GM10266 (cell line): ENCODE results near the gene YBEY.

Experiments
- DNase-seq: peaks from one replicate; pipeline ENCODE4 v3.0.0; 2012; ENCODE audit errors: extremely low spot score
- TF ChIP-seq, protein P1 (sequence below): IDR thresholded peaks from 2 replicates; pipeline ENCODE4 v1.5.1; 2012; ENCODE audit warnings: mild to moderate bottlenecking, low read depth; ENCODE audit not compliant: control insufficient read depth, insufficient read depth; ENCODE audit errors: missing control alignments

The YBEY gene

DNA sequence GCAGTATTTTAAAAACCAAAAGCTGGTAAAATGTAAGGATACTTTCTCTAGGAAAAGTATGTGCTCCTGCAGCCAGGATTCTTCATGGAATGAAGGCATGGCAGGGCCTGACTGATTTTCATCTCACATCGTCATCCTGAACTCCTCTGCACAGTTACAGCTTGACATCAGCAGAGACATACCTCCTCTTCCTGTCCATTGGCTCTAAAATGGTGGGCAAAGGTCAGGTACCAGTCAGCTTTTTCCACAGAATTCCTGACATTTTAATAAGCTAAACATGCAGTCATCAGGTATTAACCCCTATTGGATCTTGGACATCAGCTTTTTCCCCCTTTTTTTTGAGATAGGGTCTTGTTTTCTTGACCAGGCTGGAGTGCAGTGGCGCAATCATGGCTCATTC lies 43.7 kb downstream of the YBEY start:
- DNase-seq = no peak
- TF ChIP-seq, protein P1, sequence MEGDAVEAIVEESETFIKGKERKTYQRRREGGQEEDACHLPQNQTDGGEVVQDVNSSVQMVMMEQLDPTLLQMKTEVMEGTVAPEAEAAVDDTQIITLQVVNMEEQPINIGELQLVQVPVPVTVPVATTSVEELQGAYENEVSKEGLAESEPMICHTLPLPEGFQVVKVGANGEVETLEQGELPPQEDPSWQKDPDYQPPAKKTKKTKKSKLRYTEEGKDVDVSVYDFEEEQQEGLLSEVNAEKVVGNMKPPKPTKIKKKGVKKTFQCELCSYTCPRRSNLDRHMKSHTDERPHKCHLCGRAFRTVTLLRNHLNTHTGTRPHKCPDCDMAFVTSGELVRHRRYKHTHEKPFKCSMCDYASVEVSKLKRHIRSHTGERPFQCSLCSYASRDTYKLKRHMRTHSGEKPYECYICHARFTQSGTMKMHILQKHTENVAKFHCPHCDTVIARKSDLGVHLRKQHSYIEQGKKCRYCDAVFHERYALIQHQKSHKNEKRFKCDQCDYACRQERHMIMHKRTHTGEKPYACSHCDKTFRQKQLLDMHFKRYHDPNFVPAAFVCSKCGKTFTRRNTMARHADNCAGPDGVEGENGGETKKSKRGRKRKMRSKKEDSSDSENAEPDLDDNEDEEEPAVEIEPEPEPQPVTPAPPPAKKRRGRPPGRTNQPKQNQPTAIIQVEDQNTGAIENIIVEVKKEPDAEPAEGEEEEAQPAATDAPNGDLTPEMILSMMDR = no peak

GRCh38 chr21:46334351-46335140 lies 48.4 kb downstream of the YBEY start:
- TF ChIP-seq, protein P1 = no peak
- DNase-seq = no peak

- TF ChIP-seq, protein P1 = no peak
- no peak for DNase-seq
Observed at GRCh38 chr21:46336603-46337002, 50.5 kb downstream of the YBEY start.

- TF ChIP-seq, protein P1 = no peak
- DNase-seq = no peak
Observed at GRCh38 chr21:46340998-46341397, 54.9 kb downstream of the YBEY start.

GRCh38 chr21:46344219-46344915 lies 58.2 kb downstream of the YBEY start:
- TF ChIP-seq, protein P1 = no peak
- DNase-seq = no peak

DNA sequence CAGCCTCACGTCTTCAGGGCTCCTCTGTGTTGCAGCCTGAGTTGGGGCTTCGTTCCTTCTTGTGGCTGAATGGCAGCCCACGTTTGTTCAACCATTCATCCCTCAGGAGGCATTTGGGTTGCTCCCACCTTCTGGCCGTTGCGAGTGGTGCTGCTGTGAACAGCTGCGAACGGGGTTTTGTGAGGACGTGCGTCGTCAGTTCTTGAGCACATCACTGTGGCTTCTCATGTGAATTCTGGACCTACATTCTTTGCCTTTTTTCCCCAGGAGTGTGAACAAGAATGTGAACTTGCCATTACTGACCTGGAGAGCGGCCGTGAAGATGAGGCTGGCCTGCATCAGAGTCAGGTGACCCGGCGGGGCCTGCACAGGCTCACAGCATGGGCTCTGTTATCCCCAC lies 59.7 kb downstream of the YBEY start:
- no peak for DNase-seq
- TF ChIP-seq, protein P1 = no peak
